HepG2 (cell line): ENCODE results near the gene ACTR1B. TPM values are rescaled to one million over a fixed set of nuclear protein-coding genes. Genes with fewer than 3 reads are reported as not detected.

Experiments used
- HDAC1 ChIP-seq: sonication (generic); formaldehyde crosslinking; IDR thresholded peaks from 2 replicates; pipeline ENCODE4 v1.5.1; 2020; ENCODE audit warnings: mild to moderate bottlenecking, missing genetic modification reagents
- HES4 ChIP-seq: sonication (generic); formaldehyde crosslinking; IDR thresholded peaks from 2 replicates; pipeline ENCODE4 v1.9.0; 2021; ENCODE audit warnings: mild to moderate bottlenecking, missing genetic modification reagents, borderline replicate concordance
- HNRNPLL ChIP-seq: fragments of 200-400 bp; formaldehyde crosslinking; IDR thresholded peaks from 2 replicates; pipeline ENCODE4 v1.6.1; 2017; ENCODE audit warnings: mild to moderate bottlenecking, low read depth, low read length; ENCODE audit not compliant: poor library complexity, severe bottlenecking
- IKZF1 ChIP-seq: fragments of 450-650 bp; IDR thresholded peaks from 2 replicates; pipeline ENCODE4 v1.7.1; 2016
- JUND ChIP-seq: sonication (generic); formaldehyde crosslinking; IDR thresholded peaks from 2 replicates; pipeline ENCODE4 v1.8.0; 2022; ENCODE audit warnings: mild to moderate bottlenecking, missing genetic modification reagents
- KAT7 ChIP-seq: IDR thresholded peaks from 2 replicates; pipeline ENCODE4 v1.6.1; 2018; ENCODE audit warnings: borderline replicate concordance, missing compliant biosample characterization
- MAFF ChIP-seq: IDR thresholded peaks from 2 replicates; pipeline ENCODE4 v1.6.1; 2011; ENCODE audit warnings: low read depth, low read length, improper control_type of control experiment
- NR2F6 ChIP-seq, 2 experiments: IDR thresholded peaks; 2 replicates each; pipeline ENCODE4 v1.6.1; 2016; ENCODE audit warnings: antibody characterized with exemption in 1 of 2, mild to moderate bottlenecking in 1 of 2
- PAXIP1 ChIP-seq: sonication (generic); formaldehyde crosslinking; conservative IDR thresholded peaks from 2 replicates; pipeline ENCODE4 v1.4.0; 2020; ENCODE audit warnings: mild to moderate bottlenecking, missing genetic modification reagents, moderate library complexity
- PHF5A ChIP-seq: IDR thresholded peaks from one replicate; pipeline ENCODE4 v1.6.1; 2018; ENCODE audit warnings: low read depth, missing genetic modification reagents; ENCODE audit not compliant: unreplicated experiment
- POGZ ChIP-seq: sonication (generic); formaldehyde crosslinking; IDR thresholded peaks from 2 replicates; pipeline ENCODE4 v1.4.0; 2020; ENCODE audit warnings: mild to moderate bottlenecking, missing genetic modification reagents
- PPARG ChIP-seq: conservative IDR thresholded peaks from 2 replicates; pipeline ENCODE4 v1.6.1; 2016; ENCODE audit warnings: missing biosample characterization, missing genetic modification reagents
- RBM39 ChIP-seq: fragments of 200-400 bp; formaldehyde crosslinking; IDR thresholded peaks from one replicate; pipeline ENCODE4 v1.6.1; 2018; ENCODE audit warnings: antibody characterized with exemption, mild to moderate bottlenecking, low read depth, low read length; ENCODE audit not compliant: poor library complexity, severe bottlenecking
- SSRP1 ChIP-seq: IDR thresholded peaks from 2 replicates; pipeline ENCODE4 v1.6.1; 2016; ENCODE audit warnings: control low read depth
- XRCC5 ChIP-seq: fragments of 200-400 bp; formaldehyde crosslinking; optimal IDR thresholded peaks from 2 replicates; pipeline ENCODE3; 2017; ENCODE audit warnings: mild to moderate bottlenecking, low read length
- ZBTB25 ChIP-seq: IDR thresholded peaks from 2 replicates; pipeline ENCODE4 v1.6.1; 2018; ENCODE audit warnings: missing genetic modification reagents
- ZFP1 ChIP-seq: IDR thresholded peaks from 2 replicates; pipeline ENCODE4 v1.6.1; 2016
- ZNF143 ChIP-seq: sonication (generic); formaldehyde crosslinking; IDR thresholded peaks from 2 replicates; pipeline ENCODE4 v1.4.0; 2020; ENCODE audit warnings: missing genetic modification reagents
- ZNF367 ChIP-seq: sonication (generic); formaldehyde crosslinking; IDR thresholded peaks from 2 replicates; pipeline ENCODE4 v1.4.0; 2020; ENCODE audit warnings: missing genetic modification reagents, borderline replicate concordance
- ZNF558 ChIP-seq: sonication (generic); formaldehyde crosslinking; IDR thresholded peaks from 2 replicates; pipeline ENCODE4 v1.9.0; 2022; ENCODE audit warnings: mild to moderate bottlenecking, missing genetic modification reagents, borderline replicate concordance
- ZNF615 ChIP-seq: sonication (generic); formaldehyde crosslinking; IDR thresholded peaks from 2 replicates; pipeline ENCODE4 v1.5.0; 2020; ENCODE audit warnings: mild to moderate bottlenecking, missing genetic modification reagents, borderline replicate concordance
- ZNF777 ChIP-seq: sonication (generic); formaldehyde crosslinking; IDR thresholded peaks from 2 replicates; pipeline ENCODE4 v1.4.0; 2020; ENCODE audit warnings: missing genetic modification reagents
- ZNF782 ChIP-seq: sonication (generic); formaldehyde crosslinking; IDR thresholded peaks from 2 replicates; pipeline ENCODE4 v1.4.0; 2020; ENCODE audit warnings: missing genetic modification reagents, mild to moderate bottlenecking, borderline replicate concordance
- ZNF883 ChIP-seq: sonication (generic); formaldehyde crosslinking; IDR thresholded peaks from 2 replicates; pipeline ENCODE4 v1.5.1; 2020; ENCODE audit warnings: mild to moderate bottlenecking, missing genetic modification reagents; ENCODE audit errors: not compliant biosample characterization
- ZSCAN31 ChIP-seq: sonication (generic); formaldehyde crosslinking; IDR thresholded peaks from 2 replicates; pipeline ENCODE4 v1.5.0; 2020; ENCODE audit warnings: low read depth, mild to moderate bottlenecking, missing genetic modification reagents
- polyA plus RNA-seq, 8 experiments: library from polyadenylated mRNA; depleted of rRNA in 3 of 8; stranded (reverse) in 7 of 8; unstranded in 1 of 8; fragments of >200 nt; fragmentation: Illumina TruSeq in 4 of 8; extraction: Trizol in 4 of 8; gene quantifications; 2 replicates each; pipeline versions ENCODE4 v1.2.1 to v1.2.3, GENCODE V29; 2011 to 2016; ENCODE audit warnings: low read depth in 4 of 8, missing spikeins in 1 of 8, mixed read lengths in 1 of 8; ENCODE audit not compliant: insufficient read depth in 1 of 8
- total RNA-seq, 5 experiments: library from RNA; depleted of rRNA; stranded (reverse); fragments of >200 nt; fragmentation: Illumina TruSeq; extraction: Trizol; gene quantifications; 2 replicates each; pipeline ENCODE4 v1.2.3, GENCODE V29; 2016; ENCODE audit warnings: low read depth in 1 of 5
- TF ChIP-seq, protein P1 (sequence below): IDR thresholded peaks from 2 replicates; pipeline ENCODE4 v1.6.1; 2016; ENCODE audit warnings: mild to moderate bottlenecking, missing biosample characterization, missing genetic modification reagents

ACTR1B gene
- total and polyA plus RNA-seq, 2 of the 13 experiments (the other 11 are each of a cell fraction or from before 2014, with no cell fraction given), result 61.7 to 76.7 TPM

DNA sequence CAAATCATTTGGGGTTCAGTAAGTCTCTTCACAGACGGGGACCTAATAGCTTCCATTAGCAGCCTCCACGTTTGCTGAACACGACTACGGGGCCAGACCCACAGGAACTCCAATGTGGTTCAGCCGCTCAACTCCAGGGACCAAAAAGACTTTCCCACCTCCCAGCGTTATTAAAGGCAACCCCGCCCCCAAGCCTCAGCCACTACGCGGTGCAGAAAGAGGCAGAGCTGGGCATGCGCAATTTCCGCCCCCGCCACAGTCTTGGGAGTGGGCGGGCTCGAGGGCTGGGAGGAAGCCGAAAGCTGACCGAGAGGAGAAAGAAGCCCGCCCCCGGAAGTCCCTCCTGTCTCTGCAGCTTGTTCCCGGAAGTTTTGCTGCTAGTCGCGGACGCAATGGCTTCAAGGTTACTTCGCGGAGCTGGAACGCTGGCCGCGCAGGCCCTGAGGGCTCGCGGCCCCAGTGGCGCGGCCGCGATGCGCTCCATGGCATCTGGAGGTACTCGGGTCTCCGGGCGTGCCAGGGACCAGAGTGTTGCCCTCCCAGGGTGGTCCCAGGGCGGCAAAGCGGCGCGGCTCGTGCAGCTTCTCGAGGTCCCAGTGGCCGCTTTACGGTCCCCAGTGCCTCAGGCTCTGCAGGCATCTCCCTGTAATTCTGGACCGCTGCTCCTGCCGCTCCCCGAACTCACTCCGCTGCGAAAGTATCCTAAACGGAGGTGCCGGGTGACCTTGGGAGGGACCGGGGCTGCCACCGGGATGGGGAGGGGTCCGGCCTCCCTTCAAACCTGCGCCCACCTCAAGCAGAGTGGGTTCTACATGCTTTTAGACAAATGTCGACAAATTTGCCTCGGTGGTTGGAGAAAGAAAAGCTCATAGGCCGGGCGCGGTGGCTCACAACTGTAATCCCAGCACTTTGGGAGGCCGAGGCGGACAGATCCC, 17.9 kb downstream of the ACTR1B start, which contains the start of gene COX5B (continued):
- TF ChIP-seq PAXIP1 (no peak; the same call in 1 of the 2 replicates), KAT7 (CRISPR knock-in tag) (peak; percentile 94), PPARG (CRISPR knock-in tag) (0 out of 2 replicates have a peak, but pooled peaks have one; percentile 11), HNRNPLL (peak; percentile 91), MAFF (no peak), ZNF367 (CRISPR knock-in tag) (peak; percentile 86; the same call in 1 of the 2 replicates), ZNF615 (CRISPR knock-in tag) (no peak), ZNF883 (CRISPR knock-in tag) (peak; percentile 96), HES4 (no peak), HDAC1 (CRISPR knock-in tag) (peak; percentile 94), PHF5A (CRISPR knock-in tag) (peak; percentile 46), RBM39 (no peak), ZNF777 (CRISPR knock-in tag) (no peak), JUND (CRISPR knock-in tag) (no peak; the same call in 1 of the 2 replicates), ZNF143 (CRISPR knock-in tag) (peak; percentile 49; the same call in 1 of the 2 replicates), ZFP1 (CRISPR knock-in tag) (no peak), NR2F6 (IDR thresholded peaks at IDR 0.05) (no peak), NR2F6 (CRISPR knock-in tag; IDR thresholded peaks at IDR 0.05) (0 out of 2 replicates have a peak, but pooled peaks have one; percentile 9), ZSCAN31 (CRISPR knock-in tag) (peak; percentile 85), XRCC5 (peak; percentile 58), ZNF558 (CRISPR knock-in tag) (peak; percentile 76; the same call in 1 of the 2 replicates), SSRP1 (CRISPR knock-in tag) (no peak), ZNF782 (CRISPR knock-in tag) (no peak; the same call in 1 of the 2 replicates), ZBTB25 (CRISPR knock-in tag) (no peak), POGZ (CRISPR knock-in tag) (no peak), IKZF1 (no peak)
- TF ChIP-seq, protein P1, sequence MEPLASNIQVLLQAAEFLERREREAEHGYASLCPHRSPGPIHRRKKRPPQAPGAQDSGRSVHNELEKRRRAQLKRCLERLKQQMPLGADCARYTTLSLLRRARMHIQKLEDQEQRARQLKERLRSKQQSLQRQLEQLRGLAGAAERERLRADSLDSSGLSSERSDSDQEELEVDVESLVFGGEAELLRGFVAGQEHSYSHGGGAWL, result 0 out of 2 replicates have a peak, but pooled peaks have one; percentile 18
